HT-29 (cell line): ENCODE measurements around the gene MYL5. TPM values are rescaled to one million over a fixed set of nuclear protein-coding genes. Genes with fewer than 3 reads are reported as not detected.
"Not testable (repeated sequence)": the region's sequence is repeated elsewhere in the genome, so short reads cannot be mapped to it uniquely, and the experiment has no call there.

Source experiments
- DNase-seq: peaks from one replicate; pipeline ENCODE4 v3.0.0-alpha.2; 2015; ENCODE audit warnings: low spot score
- total RNA-seq: library from RNA; depleted of rRNA; stranded (reverse); fragments of >200 nt; shearing (Covaris generic); gene quantifications from 2 replicates; pipeline ENCODE4 v1.2.3, GENCODE V29; 2014; rRNA removed

MYL5 gene
- total RNA-seq, 1 experiment from 2014 or later = 12.6 TPM

DNA sequence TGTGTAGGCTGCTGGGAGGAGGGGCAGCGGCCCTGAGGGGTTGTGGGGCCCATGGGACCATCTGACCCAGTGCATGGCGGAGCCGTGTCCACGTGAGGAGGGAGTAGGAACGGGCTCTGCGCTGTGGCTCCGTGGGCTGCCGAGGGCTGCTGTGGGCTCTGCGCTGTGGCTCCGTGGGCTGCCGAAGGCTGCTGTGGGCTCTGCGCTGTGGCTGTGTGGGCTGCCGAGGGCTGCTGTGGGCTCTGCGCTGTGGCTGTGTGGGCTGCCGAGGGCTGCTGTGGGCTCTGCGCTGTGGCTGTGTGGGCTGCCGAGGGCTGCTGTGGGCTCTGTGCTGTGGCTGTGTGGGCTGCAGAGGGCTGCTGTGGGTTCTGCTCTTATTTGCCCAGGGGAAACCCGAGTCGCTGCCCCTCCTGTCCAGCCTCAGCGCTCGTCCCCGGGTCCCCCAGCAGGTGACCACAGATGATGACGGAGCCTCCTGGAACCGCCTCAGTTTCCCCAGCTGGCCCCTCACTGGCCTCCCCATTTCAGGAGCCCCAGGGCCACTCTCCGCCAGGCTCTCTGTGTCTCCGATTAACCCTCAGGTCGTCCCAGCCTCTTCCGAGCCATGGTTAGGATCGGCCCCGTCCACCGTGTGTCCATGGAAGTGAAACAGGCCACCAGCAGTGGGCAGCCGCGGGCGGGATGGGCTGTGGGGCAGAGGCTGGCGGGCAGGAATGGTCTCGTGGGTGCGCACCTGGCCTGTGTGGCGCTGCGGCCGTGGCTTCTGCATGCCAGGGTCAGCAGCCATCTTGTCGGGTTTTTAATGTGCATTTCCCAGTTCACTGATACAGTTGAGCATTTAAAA is 51.3 kb downstream of the MYL5 start:
- DNase-seq = no peak

DNA sequence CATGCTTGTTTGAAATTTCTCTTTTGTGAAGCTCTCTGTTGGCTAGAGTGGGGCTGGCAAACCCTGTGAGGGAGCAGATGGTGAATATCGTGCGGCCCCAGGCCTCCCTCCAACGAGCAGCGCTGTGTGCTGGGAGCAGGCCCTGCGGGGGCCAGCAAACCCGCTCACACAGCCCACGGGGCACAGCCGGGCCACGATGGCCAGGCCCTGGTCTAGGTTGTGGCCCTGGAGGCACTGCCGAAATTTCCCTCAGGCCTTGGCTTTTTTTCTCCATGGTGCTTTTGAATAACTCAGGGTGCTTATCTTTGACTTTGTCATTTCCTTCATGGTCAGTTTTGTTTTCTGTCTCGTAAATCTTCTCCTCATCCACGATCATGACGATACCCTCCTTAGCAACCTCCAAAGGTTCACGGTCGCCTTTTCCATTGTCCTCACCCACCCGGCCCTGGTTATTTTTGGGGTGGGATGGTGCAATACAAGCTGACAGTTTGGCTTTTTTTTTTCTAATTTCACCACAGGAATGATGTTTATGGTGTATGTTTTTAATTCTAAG is 52.0 kb downstream of the MYL5 start:
- DNase-seq = no peak

DNA sequence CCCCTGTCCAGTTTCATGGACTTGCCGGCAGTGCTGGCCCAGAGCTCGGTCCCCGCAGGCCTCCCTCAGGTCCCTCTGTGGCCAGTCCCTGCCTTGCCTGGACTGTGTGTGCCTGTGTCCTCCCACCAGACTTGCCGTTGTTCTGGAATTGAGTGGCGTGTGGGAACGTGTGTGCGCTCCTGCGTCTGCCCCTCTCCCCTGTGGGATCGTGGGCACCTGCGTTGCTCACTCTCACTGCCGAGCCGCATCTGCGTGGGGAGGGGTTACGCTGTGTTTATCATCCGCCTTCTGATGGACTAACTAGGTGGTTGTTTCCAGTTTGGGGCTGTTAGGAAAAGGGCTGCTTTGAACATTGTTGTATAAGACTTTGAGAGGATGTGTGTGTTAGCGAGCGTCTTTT is 52.5 kb downstream of the MYL5 start:
- DNase-seq = no peak

DNA sequence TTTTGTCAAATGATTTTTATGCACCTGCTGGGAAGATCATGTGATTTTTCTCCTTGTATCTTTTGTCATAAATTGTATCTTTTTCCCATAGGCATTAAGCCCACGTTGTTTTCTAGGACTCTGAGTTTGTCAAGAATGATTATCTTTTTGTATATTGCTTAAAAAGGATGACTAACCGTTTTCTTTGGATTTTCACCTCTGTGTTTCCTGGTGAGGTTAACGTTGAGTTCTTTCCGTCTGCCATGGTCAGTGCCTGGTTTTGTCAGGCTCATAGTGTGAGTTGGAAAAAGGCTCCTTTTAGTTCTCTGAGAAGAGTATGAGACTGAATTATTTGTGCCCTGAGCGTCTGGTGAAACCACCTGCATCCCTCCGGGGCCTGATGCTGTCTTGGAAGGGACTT is 53.2 kb downstream of the MYL5 start:
- DNase-seq = no peak

DNA sequence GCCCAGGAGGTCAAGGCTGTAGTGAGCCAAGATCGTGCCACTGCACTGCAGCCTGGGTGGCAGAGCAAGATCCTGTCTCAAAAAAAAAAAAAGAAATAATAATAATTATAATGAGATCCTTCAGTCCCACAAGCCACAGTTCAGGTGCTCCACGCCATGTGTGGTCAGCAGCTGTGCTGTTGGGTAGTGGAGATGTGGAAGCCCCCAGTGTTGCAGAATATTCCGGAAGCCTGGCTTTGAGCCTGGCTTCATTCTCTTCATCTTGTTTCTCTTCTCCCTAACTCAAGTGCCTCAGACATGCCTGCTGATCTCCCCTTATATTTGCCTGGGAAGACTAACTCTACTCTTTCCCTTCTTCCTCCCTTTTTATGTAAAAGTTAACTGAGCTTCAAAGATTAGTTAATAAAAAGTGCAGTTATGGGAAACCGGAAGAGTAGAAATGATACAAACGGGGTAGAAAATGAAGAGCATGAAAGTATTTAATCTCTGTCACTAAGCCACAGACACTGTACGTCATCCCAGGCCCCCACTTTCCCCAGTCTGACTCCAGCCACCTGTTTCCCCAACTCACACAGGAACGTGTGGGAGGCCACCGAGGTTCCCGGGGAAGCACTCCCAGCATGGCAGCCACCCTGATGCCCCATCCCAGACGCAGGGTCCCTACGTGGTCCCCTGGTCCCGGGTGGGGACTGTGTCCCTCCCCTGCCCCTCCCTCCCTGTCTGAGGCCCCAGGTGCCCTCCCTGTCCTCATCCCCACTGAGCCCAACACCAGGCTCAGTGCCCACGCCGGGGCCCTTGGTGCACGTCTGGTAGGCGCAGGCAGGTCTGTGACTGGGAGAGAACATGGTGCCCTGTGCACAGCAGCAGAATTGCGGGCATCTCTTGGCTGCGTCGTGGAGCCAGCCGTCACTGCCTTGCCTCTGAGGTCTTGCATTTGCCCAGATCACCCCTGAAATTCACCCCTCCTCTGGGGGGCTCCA is 55.3 kb downstream of the MYL5 start:
- no peak for DNase-seq

DNA sequence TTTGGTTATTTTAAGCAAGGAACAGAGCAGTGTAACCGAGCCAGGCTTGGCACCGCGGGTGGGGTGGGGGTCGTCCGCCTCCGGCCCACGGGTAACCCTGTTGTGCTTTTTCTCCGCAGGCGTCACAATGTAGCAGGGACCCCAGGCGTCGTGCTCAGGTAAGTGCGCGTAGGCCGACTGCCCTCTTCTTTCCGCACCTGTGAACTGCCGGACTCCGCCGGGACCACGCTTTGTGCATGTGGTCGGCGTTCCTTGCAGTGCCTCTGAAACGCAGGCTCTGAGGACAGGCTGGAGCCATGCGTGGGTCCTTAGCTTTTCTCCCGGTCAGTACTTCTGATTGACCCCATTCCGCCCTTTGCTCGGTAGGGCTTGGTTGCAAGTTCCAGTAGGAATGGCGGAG is 56.2 kb downstream of the MYL5 start:
- DNase-seq = no peak

DNA sequence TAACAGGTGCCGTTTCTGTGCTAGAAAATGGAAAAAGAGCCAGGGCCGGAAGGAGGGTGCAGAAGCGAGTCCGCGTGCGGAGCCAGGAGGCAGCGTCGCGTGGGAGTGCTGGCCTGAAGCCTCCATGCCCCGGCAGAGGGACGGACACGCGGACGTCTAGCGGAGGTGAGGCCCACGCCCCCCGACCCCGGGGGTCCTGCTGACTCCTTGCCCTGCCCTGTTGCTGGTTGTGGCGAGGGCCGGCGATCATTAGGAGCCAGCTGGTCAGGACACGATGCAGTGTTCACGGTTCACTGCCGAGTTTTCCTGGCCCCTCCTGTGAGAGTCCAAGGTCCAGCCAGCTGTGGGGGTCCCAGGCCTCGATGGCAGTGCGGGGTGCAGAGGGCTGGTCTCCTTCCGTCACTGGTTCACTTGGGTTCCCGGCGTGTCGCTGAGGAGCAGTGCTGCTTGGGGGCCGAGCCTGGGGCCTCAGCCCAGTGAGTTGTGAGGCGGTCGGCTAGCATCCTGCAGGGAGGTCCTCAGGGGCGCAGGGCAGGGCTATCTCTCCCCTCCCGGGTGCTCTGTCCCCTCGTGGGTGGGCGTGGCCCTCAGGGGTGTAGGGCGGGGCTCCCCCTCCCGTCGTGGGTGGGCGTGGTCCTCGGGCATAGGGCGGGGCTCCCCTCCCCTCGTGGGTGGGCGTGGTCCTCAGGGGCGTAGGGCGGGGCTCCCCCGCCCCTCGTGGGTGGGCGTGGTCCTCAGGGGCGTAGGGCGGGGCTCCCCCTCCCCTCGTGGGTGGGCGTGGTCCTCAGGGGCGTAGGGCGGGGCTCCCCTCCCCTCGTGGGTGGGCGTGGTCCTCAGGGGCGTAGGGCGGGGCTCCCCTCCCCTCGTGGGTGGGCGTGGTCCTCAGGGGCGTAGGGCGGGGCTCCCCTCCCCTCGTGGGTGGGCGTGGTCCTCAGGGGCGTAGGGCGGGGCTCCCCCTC is 56.9 kb downstream of the MYL5 start:
- DNase-seq = not testable (repeated sequence)

Other genes starting within 250 kb of the MYL5 start
- gene ZNF721, start 175.4 kb upstream of the MYL5 start, total RNA-seq = 13.9 and 16.5 TPM in 2 replicates
- 42.1 and 49.7 TPM in 2 replicates for gene PIGG, start 175.3 kb upstream of the MYL5 start, total RNA-seq
- not detected in 2 replicates for gene TMEM271, start 98.2 kb upstream of the MYL5 start, total RNA-seq
- gene PDE6B, start 49.0 kb upstream of the MYL5 start, total RNA-seq = not detected in 2 replicates
- 378 and 389 TPM in 2 replicates for gene ATP5ME, start 266 bp upstream of the MYL5 start, total RNA-seq
- gene SLC49A3, start 14.6 kb downstream of the MYL5 start, total RNA-seq = 0.56 TPM in 1 of 2 replicates, not detected in the other
- 48.6 and 64.9 TPM in 2 replicates for gene PCGF3, start 31.3 kb downstream of the MYL5 start, total RNA-seq
- 0.28 and 0.73 TPM in 2 replicates for gene CPLX1, start 151.6 kb downstream of the MYL5 start, total RNA-seq